Gastrocnemius medialis (tissue), 4 donors: ENCODE results near the gene MBD3L5.
"Not testable (repeated sequence)": the region's sequence is repeated elsewhere in the genome, so short reads cannot be mapped to it uniquely, and the experiment has no call there.

ENCODE experiments used
- CTCF ChIP-seq, 5 experiments: fragments of 450-650 bp in 3 of 5; fragments of 200-600 bp in 2 of 5; sonication (generic) in 2 of 5; IDR thresholded peaks in 4 of 5; conservative IDR thresholded peaks in 1 of 5; 1 replicate in 4 of 5; 2 replicates in 1 of 5; pipeline ENCODE4 v1.5.1; 2016 to 2019; ENCODE audit warnings: antibody characterized with exemption in 5 of 5, mild to moderate bottlenecking in 3 of 5, moderate library complexity in 3 of 5
- POLR2A ChIP-seq, 2 donors: fragments of 450-650 bp; IDR thresholded peaks; one replicate each; pipeline ENCODE4 v1.6.1; 2017; ENCODE audit warnings: antibody characterized with exemption in 2 of 2, mild to moderate bottlenecking in 2 of 2, moderate library complexity in 2 of 2

- TF ChIP-seq POLR2A (IDR thresholded peaks at IDR 0.05); CTCF (IDR thresholded peaks at IDR 0.05 in 4 of 5, conservative IDR thresholded peaks at IDR 0.05 in 1 of 5): not testable (repeated sequence)
Observed at GRCh38 chr19:7049021-7049420, 18.6 kb downstream of the MBD3L5 start, which contains the start of gene MBD3L2.
